Fibroblast of skin of back (primary cell): ENCODE measurements around the gene CCSER1.
"Not testable (repeated sequence)": the region's sequence is repeated elsewhere in the genome, so short reads cannot be mapped to it uniquely, and the experiment has no call there.

Source experiments
- DNase-seq: peaks from one replicate; pipeline ENCODE4 v3.0.0-alpha.2; 2013

The CCSER1 gene

GRCh38 chr4:91198951-91199350 is 1071.8 kb downstream of the CCSER1 start:
- no peak for DNase-seq

DNA sequence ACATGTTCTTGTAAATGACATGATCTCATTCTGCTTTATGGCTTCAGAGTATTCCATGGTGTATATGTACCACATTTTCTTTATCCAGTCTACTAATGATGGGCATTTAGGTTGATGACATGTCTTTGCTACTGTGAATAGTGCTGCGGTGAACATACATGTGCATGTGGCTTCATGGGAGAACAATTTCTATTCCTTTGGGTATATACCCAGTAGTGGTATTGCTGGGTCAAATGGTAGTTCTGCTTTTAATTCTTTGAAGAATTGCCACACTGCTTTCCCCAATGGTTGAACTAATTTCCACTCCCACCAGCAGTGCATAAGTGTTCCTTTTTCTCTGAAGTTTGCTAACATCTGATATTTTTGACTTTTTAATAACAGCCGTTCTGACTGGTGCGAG is 1080.3 kb downstream of the CCSER1 start:
- no peak for DNase-seq

- DNase-seq, result no peak
Measured at GRCh38 chr4:91212211-91212610, 1085.0 kb downstream of the CCSER1 start.

GRCh38 chr4:91217831-91218403 is 1090.7 kb downstream of the CCSER1 start:
- not testable (repeated sequence) for DNase-seq

- no peak for DNase-seq
Measured at GRCh38 chr4:91220315-91220714, 1093.1 kb downstream of the CCSER1 start.

- no peak for DNase-seq
Measured at GRCh38 chr4:91222014-91222413, 1094.8 kb downstream of the CCSER1 start.

GRCh38 chr4:91226867-91227266 is 1099.7 kb downstream of the CCSER1 start:
- DNase-seq, result no peak

- DNase-seq, result no peak
Measured at GRCh38 chr4:91228659-91229058, 1101.5 kb downstream of the CCSER1 start.

DNA sequence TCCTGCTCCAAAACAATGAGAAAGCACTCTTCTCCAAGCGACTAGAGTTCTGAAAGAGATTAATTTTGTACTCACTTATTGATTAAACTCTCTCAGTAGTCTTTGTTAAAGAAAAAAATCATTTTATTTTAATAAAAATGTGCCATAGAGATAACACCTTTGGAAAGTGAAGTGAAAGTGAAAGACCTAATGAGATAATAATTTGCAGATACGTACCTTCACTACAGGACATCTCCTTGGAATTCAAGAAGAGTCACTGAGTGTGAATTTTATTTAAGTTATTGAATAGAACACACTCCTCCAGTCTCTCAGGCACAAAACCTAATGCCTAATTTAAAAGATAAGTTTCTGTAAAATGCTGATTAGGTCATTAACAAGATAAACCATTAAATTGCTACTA is 1106.0 kb downstream of the CCSER1 start:
- no peak for DNase-seq

DNA sequence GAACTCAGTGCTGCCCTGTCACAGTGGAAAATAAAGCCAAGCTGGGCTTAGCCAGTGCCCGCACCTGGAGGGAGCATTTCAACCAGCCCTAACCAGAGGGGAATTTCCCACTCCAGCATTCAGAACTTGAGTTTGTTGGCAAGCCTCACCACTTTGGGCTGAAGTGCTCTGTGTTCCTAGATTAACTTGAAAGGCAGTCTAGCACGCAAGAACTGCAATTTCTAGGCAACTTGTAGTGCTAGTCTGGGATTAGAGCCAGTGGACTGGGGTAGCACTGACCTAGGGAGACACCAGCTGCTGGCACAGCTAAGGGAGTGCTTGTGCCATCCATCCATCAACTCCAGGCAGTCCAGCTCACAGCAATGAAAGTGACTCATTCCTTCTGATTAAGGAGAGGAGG is 1115.9 kb downstream of the CCSER1 start:
- no peak for DNase-seq

GRCh38 chr4:91256043-91256442 is 1128.8 kb downstream of the CCSER1 start:
- no peak for DNase-seq

- DNase-seq, result no peak
Measured at GRCh38 chr4:91256751-91257150, 1129.6 kb downstream of the CCSER1 start.

GRCh38 chr4:91257721-91258120 is 1130.5 kb downstream of the CCSER1 start:
- DNase-seq, result no peak

- no peak for DNase-seq
Measured at GRCh38 chr4:91258326-91258725, 1131.1 kb downstream of the CCSER1 start.

- no peak for DNase-seq
Measured at GRCh38 chr4:91267543-91267942, 1140.3 kb downstream of the CCSER1 start.

DNA sequence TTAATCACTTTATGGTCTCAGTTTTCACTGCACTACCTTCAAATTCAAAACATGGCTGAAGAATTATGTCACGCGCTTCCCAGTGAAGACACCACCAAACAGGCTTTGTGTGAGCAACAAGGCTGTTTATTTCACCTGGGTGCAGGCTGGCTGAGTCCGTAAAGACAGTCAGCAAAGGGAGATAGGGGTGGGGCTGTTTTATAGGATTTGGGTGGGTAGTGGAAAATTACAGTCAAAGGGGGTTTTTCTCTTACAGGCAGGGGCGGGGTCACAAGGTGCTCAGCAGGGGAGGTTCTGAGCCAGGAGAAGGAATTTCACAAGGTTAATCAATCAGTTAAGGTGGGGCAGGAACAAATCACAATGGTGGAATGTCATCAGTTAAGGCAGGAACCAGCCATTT is 1141.3 kb downstream of the CCSER1 start:
- not testable (repeated sequence) for DNase-seq

- no peak for DNase-seq
Measured at GRCh38 chr4:91268913-91269312, 1141.7 kb downstream of the CCSER1 start.

GRCh38 chr4:91279899-91280298 is 1152.7 kb downstream of the CCSER1 start:
- DNase-seq, result no peak

- no peak for DNase-seq
Measured at GRCh38 chr4:91280551-91281290, 1153.5 kb downstream of the CCSER1 start.

GRCh38 chr4:91282217-91282616 is 1155.0 kb downstream of the CCSER1 start:
- no peak for DNase-seq

- no peak for DNase-seq
Measured at GRCh38 chr4:91283726-91284230, 1156.6 kb downstream of the CCSER1 start.

GRCh38 chr4:91284480-91284879 is 1157.3 kb downstream of the CCSER1 start:
- no peak for DNase-seq

DNA sequence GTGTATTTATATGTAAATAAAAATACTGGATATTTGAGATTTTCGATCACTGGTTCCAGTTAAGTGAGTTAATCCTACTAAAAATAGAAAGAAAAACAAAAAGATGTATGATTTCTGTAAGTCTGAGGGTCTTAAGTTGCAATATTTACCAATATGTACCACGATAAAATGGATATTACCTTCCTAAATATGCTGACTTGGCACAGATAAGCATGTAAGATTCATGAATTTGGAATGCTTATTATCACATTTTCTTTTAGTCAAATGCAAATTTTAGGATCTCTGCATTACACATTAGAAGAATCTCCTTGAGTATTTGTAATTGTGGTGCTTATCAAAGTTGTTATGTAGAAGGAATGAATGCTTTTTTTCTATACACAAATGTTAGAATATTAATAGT is 1158.3 kb downstream of the CCSER1 start:
- DNase-seq, result no peak

GRCh38 chr4:91288702-91289311 is 1161.6 kb downstream of the CCSER1 start:
- no peak for DNase-seq
